Mucosa of descending colon (tissue), 3 donors: ENCODE results near the gene DET1. TPM values are rescaled to one million over a fixed set of nuclear protein-coding genes. Genes with fewer than 3 reads are reported as not detected.
"Not testable (repeated sequence)": the region's sequence is repeated elsewhere in the genome, so short reads cannot be mapped to it uniquely, and the experiment has no call there.

Source experiments
- ATAC-seq: fragments of 200-7000 bp; cut with Tn5 transposase; one replicate; pipeline ENCODE4 v1.9.1; 2020; ENCODE audit warnings: mild to moderate bottlenecking, moderate library complexity
- DNase-seq, 3 donors: peaks; one replicate each; pipeline ENCODE4 v3.0.0-alpha.2; 2020
- H3K36me3 ChIP-seq: fragments of 200-600 bp; one replicate; pipeline ENCODE4 v1.8.0; 2021; ENCODE audit warnings: low read depth, mild to moderate bottlenecking
- H3K4me1 ChIP-seq: fragments of 200-600 bp; one replicate; pipeline ENCODE4 v1.8.0; 2021; ENCODE audit warnings: low read depth, mild to moderate bottlenecking
- H3K4me3 ChIP-seq: fragments of 200-600 bp; one replicate; pipeline ENCODE4 v1.8.0; 2021; ENCODE audit warnings: mild to moderate bottlenecking
- H3K9me3 ChIP-seq: fragments of 200-600 bp; one replicate; pipeline ENCODE4 v1.8.0; 2021; ENCODE audit warnings: mild to moderate bottlenecking
- CTCF ChIP-seq: fragments of 200-600 bp; IDR thresholded peaks from one replicate; pipeline ENCODE4 v1.8.0; 2022; ENCODE audit warnings: antibody characterized with exemption, mild to moderate bottlenecking
- intact Hi-C, 2 donors: fragments of 100-400 bp; cut with DNase I in 1 of 2; cut with micrococcal nuclease in 1 of 2; formaldehyde crosslinking; loops; one replicate each; pipeline versions ENCODE4 v1.11.0 to v1.11.1; 2022; cut with DNase I, micrococcal nuclease
- total RNA-seq, 3 donors: library from RNA; stranded (reverse); fragmentation: NEBNext Ultra II Directional in 2 of 3; extraction: Animal tissue kit (Norgen Biotek cat#: 25700) in 2 of 3; gene quantifications; one replicate each; pipeline versions ENCODE4 v1.2.1 to v1.2.4, GENCODE V29; 2021 to 2023
- donor health status: DM: no; HTN: no; CAD: no; lungs with moderate emphysema.
- donor health status: DM: no; HTN: no; CAD: no.
- donor health status: DM: no; HTN: yes; CAD: no.

Gene DET1
- total RNA-seq, 3 donors from 2014 or later, result 3.9 to 8.4 (median 7.3) TPM

- no peak for DNase-seq
- ATAC-seq, result no peak
- Histone ChIP-seq H3K9me3 (no peaks in the 10 kb centered on the region), H3K4me3 (no peak overlapping the region), H3K4me1 (peaks cover 5% of the 10 kb centered on the region), H3K36me3 (no peaks in the 10 kb centered on the region)
- TF ChIP-seq CTCF, result no peak
- intact Hi-C loops, result loop anchor here in 1 of 2 donors (10.0 kb wide), 1 partner anchor 143 kb away; no protein-coding TSS in a partner anchor
These were observed 74.3 kb downstream of the DET1 start for GRCh38 chr15:88472225-88472624.

- intact Hi-C loops, result loop anchor here in 1 of 2 donors (10.0 kb wide), 1 partner anchor 144 kb away; no protein-coding TSS in a partner anchor
These were observed 75.7 kb downstream of the DET1 start for GRCh38 chr15:88470625-88471372.

GRCh38 chr15:88469321-88469720, 77.2 kb downstream of the DET1 start:
- Histone ChIP-seq H3K9me3 (no peaks in the 10 kb centered on the region), H3K36me3 (no peaks in the 10 kb centered on the region), H3K4me1 (peaks cover 14% of the 10 kb centered on the region), H3K4me3 (no peak overlapping the region)
- no peak for ATAC-seq
- intact Hi-C loops, result no loop called here
- DNase-seq, result no peak
- no peak for TF ChIP-seq CTCF

More at GRCh38 chr15:88470625-88471372, 75.7 kb downstream of the DET1 start:
- no peak for DNase-seq
- no peak for TF ChIP-seq CTCF
- peak; percentile 45 for ATAC-seq
- no peaks in the 10 kb centered on the region for H3K36me3 ChIP-seq
- no peaks in the 10 kb centered on the region for H3K9me3 ChIP-seq
- H3K4me1 ChIP-seq, result peaks cover 13% of the 10 kb centered on the region
- no peak overlapping the region for H3K4me3 ChIP-seq

GRCh38 chr15:88468721-88469120, 77.8 kb downstream of the DET1 start:
- ATAC-seq, H3K36me3 ChIP-seq, H3K4me3 ChIP-seq, intact Hi-C loops, H3K9me3 ChIP-seq, DNase-seq: not testable (repeated sequence)
- H3K4me1 ChIP-seq, result peaks cover 14% of the 10 kb centered on the region

GRCh38 chr15:88467935-88468528, 78.4 kb downstream of the DET1 start:
- peaks cover 14% of the 10 kb centered on the region for H3K4me1 ChIP-seq
- peak overlapping the region; percentile 85 for H3K4me3 ChIP-seq
- H3K9me3 ChIP-seq, result no peaks in the 10 kb centered on the region
- no peak for TF ChIP-seq CTCF
- H3K36me3 ChIP-seq, result no peaks in the 10 kb centered on the region
- ATAC-seq, result no peak
- intact Hi-C loops, result no loop called here
- peak in 1 of 3 donors; percentile 34 for DNase-seq
